Measurements from ENCODE around the gene KMT2E.

The KMT2E gene

DNA sequence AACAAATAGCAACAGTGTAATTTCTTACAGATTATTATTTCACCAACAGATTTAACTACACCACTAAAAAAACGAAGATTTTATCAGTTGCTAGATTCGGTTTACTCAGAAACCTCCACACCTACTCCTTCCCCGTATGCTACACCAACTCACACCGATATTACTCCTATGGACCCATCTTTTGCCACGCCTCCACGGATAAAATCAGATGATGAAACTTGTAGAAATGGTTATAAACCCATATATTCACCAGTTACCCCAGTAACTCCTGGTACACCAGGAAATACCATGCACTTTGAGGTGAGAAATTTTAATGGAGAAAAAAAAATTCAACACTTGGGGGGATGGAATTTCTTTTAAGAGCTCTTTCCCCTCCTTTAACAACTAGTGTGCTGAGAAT, 92.5 kb downstream of the KMT2E start:
- DNase-seq (ENCODE audit: low read depth, low spot score) = no peak
- H3K4me3 ChIP-seq (ENCODE audit: low read length) = no peak overlapping the region

DNA sequence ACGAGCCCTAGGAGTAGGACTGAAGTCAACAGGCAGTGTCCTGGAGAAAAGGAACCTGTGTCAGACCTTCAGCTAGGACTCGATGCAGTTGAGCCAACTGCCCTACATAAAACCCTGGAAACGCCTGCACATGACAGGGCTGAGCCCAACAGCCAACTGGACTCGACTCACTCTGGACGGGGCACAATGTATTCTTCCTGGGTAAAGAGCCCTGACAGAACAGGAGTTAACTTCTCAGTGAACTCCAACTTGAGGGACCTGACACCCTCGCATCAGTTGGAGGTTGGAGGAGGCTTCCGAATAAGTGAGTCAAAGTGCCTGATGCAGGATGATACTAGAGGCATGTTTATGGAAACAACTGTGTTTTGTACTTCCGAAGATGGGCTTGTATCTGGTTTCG, 93.5 kb downstream of the KMT2E start:
- no peak overlapping the region for H3K4me3 ChIP-seq (ENCODE audit: low read length)
- DNase-seq (ENCODE audit: low read depth, low spot score) = no peak

DNA sequence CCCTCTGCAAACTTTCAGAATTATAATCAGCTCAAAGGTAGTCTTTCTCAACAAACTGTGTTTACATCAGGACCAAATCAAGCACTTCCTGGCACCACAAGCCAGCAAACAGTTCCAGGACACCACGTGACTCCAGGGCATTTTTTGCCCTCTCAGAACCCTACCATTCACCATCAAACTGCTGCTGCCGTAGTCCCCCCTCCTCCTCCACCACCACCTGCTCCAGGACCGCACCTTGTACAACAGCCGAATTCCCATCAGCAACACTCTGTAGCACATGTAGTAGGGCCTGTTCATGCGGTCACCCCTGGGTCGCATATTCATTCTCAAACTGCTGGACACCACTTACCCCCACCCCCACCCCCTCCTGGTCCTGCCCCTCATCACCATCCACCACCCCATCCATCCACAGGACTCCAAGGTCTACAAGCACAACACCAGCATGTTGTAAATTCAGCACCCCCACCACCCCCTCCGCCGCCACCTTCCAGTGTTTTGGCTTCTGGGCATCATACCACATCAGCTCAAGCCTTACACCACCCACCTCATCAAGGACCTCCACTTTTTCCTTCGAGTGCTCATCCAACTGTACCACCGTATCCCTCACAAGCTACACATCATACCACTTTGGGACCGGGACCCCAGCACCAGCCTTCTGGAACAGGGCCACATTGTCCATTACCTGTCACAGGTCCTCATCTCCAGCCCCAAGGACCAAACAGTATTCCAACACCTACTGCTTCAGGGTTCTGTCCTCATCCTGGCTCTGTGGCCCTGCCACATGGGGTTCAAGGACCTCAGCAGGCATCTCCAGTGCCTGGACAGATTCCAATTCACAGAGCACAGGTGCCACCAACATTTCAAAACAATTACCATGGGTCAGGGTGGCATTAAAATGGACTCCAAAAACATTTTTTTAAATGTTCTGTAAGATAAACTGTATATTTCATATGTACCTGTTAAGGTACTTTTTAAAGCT, 98.7 kb downstream of the KMT2E start:
- no peak for DNase-seq (ENCODE audit: low read depth, low spot score)
- no peak overlapping the region for H3K4me3 ChIP-seq (ENCODE audit: low read length)

DNA sequence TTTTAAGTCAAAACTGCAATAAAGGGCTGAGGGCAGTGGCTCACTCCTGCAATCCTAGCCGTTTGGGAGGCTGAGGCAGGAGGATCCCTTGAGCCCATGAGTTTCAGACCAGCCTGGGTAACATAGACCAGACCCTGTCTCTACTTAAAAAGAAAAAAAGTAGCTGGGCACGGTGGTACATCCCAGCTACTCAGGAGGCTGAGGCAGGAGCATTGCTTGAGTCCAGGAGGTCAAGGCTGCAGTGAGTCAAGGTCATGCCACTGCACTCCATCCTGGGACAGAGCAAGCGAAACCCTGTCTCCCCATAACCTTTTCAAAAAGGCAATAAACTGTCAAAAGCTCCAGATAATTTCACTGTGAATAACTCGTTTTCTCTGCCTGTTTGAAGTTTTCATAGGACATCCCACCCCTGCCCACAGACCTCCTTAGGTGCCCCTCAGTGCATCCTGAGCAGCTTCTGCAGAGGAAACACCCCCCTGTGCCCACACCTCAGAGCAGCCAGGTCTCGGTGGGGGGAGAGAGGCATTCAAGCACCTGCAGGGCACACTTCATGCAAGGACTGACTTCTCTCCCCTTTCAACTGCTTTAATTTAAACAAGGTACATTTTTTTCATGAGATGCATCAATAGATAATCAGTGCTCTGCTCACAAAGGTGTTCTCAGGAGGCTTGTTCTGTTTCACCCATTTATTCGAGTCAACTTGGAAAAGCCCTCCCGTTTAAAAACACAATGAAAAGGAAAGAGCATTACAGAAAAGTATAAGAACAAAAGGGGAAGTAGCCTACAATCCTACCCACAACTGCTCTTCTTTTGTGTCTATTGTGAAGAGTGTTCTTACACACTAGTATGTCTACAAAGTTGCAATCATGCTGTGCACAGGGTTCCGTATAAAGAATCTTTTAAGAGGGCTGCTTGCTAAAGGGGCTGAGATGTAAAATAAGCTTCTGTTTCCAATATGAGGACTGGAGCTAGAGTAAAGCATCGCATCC, 104.9 kb downstream of the KMT2E start:
- peak; percentile 74 for DNase-seq (ENCODE audit: low read depth, low spot score)
- no peak overlapping the region for H3K4me3 ChIP-seq (ENCODE audit: low read length)

DNA sequence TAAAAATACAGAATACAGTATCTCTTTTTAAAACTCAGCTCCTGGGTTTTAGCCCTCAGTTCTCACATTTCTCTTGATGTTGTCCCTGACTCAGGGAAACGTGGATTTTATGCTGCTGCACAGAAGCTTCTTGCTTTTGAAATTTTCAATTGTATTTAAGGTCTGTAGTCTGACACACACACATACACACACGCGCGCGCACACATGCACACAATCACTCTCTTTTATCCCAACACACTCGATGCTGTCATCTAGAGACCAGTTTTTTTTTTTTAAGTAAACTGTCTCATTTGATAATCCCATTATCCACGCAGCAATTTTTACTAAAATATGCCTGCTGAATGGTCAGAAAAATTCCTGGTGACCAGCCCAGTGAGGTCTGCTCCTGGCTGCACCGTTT, 108.6 kb downstream of the KMT2E start:
- no peak for DNase-seq (ENCODE audit: low read depth, low spot score)

DNA sequence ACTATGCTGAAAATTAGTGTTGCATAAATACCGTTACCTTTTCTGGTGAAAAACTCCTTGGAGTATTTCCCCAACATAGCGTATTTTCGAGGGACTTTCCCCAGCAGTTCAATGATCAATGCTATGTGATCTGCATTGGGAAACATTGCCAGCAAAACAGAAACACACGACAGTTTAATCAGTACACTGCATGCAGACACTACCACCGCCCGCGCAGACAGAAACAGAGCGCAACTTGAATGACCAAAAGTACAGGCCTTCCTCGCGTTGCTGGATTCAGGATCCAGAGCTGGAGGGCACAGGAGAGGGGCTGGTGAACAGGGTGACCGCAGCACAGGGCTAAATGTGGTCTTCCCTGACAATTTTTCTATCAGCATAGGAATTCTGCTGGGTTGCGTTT, 111.7 kb downstream of the KMT2E start:
- H3K4me3 ChIP-seq (ENCODE audit: low read length) = no peak overlapping the region
- no peak for DNase-seq (ENCODE audit: low read depth, low spot score)

More for the DNA sequence above, 108.6 kb downstream of the KMT2E start:
- no peak overlapping the region for H3K4me3 ChIP-seq (ENCODE audit: low read length)

DNA sequence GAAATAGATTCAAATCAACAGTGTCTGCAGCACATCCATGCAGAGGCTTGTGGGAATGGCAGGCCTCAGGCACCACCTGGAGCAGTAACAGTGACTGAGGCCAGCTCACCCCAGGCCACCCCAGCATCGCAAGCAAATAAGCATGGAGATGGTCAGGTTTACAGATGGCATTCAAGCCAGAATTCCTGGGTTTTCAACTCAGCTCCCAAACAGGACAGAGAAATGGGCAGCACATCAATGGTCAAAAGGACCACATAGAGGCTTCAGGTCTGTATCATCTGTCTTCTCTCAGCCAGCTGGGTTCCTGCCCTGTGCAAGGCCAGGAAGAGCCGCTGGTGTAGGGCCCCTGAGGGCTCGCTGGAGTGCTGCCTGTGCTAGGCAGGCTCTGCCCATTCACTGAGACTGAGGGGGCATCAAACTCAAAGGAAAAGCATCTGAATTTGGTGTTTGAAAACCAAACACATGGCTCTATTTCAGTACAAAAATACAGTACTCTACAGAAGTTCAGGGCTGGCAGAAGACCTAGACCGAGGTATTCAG, 112.5 kb downstream of the KMT2E start:
- no peak for DNase-seq (ENCODE audit: low read depth, low spot score)
- no peak overlapping the region for H3K4me3 ChIP-seq (ENCODE audit: low read length)

DNA sequence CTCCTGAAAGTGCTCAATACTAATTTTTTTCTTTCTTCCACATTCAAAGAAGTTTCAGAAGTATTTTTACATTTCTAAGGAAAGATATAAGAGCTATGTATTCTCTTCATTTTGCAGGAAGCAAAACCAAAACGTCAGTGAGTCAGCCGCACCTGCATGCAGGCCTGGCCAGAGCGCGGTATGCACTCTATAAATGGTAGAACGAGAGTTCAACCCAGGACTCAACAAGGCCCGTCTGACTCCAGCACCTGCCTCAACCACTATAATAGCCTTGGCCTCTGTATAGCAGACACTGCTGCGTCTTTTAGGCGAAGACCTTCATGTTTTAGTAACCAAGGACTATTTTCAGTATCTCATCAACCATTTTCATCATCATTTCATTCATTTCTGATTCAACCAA, 113.2 kb downstream of the KMT2E start:
- peak; percentile 35 for DNase-seq (ENCODE audit: low read depth, low spot score)
- H3K4me3 ChIP-seq (ENCODE audit: low read length) = no peak overlapping the region

DNA sequence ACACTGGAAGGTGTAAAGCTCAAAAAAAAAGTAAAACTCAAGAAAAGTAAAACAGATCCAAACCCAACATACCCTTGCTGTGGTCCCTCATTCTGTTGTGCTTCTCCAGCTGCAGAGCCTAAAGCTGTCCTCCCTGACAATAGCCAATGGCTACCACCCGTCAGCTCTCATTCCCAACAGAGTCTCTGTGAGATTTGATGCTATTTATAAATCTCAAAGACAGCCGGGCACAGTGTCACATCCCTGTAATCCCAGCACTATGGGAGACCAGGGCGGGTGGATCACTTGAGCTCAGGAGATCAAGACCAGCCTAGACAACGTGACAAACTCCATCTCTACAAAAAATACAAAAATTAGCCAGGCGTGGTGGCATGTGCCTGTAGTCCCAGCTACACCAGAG, 116.0 kb downstream of the KMT2E start:
- H3K4me3 ChIP-seq (ENCODE audit: low read length) = no peak overlapping the region

DNA sequence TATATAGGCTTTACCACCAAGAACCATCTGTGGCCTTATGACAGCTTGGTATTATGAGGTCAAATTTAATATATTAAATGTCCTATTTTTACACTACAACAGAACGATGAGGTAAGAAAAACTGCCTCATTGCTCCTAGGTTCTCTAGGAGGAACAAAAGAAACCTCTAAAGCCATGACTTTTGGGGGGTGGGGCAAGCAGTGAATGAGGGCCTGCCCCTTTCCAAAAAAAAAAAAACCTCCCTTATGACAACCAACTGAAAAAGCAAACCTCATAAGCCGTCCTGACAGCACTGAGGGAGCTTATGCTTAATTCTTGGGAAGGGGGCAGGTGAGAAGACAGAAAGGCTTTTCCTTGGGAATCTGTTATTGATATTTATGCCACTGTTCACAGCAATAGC, 116.6 kb downstream of the KMT2E start:
- no peak overlapping the region for H3K4me3 ChIP-seq (ENCODE audit: low read length)
- DNase-seq (ENCODE audit: low read depth, low spot score) = no peak

More for the DNA sequence above, 116.0 kb downstream of the KMT2E start:
- DNase-seq (ENCODE audit: low read depth, low spot score) = no peak

DNA sequence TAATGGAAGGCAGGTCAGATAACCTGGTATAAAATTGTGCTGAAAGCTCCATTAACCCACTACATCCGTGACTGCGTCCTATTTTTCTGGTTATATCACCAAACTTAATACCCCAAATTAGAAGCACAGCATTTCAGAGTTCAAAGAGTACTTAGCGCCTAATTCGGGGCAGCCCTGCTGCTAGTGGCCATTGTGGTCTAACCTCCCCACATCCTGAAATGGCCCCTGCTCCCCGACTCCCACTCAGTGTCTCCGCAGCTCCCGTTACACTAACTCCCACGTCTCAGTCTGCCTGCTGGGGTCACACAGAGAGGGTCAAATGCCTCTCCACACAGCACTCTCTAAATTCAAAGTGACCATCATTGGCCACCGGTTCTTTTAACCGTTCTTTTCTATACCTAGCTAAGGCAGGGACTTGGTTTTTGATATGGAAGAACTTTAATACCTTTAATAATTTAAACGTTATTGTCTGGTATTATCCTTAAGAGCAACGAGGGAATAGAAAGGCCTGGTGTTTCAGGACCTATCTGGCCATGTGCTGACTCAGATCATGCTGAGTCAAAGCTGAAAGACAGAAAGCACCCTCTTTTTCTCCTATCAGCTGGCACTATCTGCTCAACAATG, 117.1 kb downstream of the KMT2E start:
- no peak for DNase-seq (ENCODE audit: low read depth, low spot score)
- no peak overlapping the region for H3K4me3 ChIP-seq (ENCODE audit: low read length)

DNA sequence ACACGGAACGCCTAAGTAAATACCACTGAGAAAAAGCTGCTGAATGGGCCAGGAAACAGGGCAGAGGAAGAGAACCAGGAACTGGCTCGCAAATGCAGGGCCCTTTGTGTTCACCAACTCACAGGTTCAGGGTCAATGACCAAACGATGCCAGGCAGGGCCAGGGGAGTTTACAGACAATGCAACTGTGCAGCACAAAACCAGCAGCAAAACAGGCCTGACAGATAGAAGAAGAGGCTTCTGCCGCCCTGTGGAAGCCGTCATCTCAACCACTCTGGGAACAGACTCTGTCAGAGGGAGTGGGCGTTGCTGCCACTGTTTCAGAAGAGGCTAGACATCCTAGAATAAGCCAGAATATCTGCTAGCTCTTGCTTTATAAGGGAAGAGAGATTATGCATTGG, 117.9 kb downstream of the KMT2E start:
- no peak for DNase-seq (ENCODE audit: low read depth, low spot score)
- H3K4me3 ChIP-seq (ENCODE audit: low read length) = no peak overlapping the region

DNA sequence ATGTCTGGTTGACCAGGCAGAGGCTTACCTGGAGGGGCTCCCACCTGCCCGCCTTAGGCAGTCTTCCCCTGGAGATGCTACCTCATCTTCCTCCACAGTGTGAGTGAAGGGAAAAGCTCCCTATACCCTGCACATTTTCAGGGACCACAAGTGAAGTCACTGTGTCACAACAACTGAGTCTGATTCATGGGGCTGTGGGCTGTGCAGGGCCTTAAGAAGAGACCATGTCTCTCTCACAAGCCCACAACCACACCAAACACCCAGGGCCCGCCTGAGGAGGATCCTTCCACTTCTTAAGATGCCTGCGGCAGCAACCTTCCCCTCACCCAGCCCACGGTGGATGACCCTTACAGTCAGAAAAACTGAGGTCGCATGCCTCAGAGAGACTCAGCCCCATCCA, 118.3 kb downstream of the KMT2E start:
- DNase-seq (ENCODE audit: low read depth, low spot score) = no peak
- H3K4me3 ChIP-seq (ENCODE audit: low read length) = no peak overlapping the region

DNA sequence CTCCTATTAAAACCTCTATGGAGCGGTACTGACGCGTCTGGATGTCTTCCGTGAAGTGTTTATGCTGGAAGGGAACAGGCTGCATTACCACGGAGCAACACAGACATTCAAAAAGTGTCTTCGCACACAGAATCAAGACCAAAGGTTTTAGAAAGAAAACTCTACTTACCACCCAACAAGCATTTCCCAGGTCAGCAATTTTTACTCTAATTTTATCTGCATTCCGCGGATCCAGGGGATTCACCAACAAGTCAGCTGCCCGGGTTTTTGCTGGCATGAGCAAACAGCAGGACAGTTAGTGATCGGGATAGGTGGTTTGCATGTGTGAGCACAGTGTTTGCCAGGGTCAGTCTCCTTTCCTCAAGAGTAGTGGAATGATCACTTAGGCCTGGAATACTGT, 118.8 kb downstream of the KMT2E start:
- H3K4me3 ChIP-seq (ENCODE audit: low read length) = no peak overlapping the region

DNA sequence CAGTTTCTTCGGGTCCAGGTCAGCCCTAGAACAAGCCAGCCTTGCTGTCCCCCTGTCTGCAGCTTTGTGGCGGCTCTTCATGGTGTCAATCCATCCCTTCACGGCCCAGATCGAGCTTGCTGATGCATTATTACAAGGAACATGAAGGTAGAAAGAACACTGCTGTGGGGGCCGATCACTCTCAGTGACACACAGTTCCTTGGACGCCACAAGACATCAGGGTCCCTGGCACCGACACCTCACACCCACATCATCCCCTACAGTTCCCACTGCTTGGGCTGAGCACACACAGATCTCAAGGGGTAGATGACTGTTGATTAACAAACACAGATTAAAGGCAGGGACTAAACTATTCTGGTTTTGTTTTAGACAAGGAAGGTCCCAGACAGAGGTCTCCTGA, 119.4 kb downstream of the KMT2E start:
- H3K4me3 ChIP-seq (ENCODE audit: low read length) = no peak overlapping the region
- DNase-seq (ENCODE audit: low read depth, low spot score) = no peak

More for the DNA sequence above, 118.8 kb downstream of the KMT2E start:
- DNase-seq (ENCODE audit: low read depth, low spot score) = no peak

DNA sequence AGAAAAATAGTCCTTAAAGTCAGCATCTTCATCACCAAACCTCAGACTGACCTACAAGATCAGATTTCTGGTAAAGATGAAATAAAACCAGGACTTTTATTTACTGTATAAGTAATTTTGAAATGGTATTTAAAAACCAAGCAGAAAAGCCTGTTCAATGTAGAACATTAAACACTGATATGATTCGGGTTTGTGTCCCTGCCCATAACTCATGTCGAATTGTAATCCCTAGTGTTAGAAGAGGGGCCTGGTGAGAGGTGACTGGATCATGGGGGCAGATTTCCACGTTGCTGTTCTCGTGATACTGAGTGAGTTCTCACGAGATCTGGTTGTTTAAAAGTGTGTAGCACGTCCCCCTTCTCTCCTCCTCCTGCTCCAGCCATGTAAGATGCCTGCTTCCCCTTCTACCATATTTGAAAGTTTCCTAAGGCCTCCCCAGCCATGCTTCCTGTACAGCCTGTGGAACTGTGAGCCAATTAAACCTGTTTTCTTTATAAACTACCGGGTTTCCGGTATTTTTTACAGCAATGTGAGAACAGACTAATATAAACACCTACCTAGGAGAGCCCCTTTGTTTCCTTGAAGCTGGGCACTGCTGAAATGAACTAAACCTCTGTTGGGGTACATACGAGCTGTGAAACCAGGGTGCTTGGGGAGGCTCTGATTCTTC, 120.1 kb downstream of the KMT2E start:
- no peak overlapping the region for H3K4me3 ChIP-seq (ENCODE audit: low read length)
- DNase-seq (ENCODE audit: low read depth, low spot score) = no peak

DNA sequence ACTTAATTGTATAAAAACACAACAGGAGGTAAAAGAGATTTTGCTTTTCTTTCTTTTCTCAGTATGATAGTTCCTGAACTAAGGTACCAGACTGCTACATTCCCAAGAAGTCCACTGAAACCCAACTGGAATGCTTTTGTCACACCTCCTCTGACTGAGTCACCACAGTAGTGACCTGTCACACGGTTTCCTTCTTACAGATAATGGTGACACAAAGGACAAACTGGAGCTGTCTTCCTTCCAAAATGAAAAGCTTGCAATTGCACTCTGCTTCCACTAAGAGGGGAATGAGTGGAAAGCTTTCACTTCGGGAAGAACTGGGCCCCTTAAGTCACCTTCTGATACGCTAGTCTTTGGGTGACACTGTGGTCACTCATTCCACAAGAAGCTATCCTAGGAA, 122.2 kb downstream of the KMT2E start:
- DNase-seq (ENCODE audit: low read depth, low spot score) = no peak
- H3K4me3 ChIP-seq (ENCODE audit: low read length) = no peak overlapping the region

DNA sequence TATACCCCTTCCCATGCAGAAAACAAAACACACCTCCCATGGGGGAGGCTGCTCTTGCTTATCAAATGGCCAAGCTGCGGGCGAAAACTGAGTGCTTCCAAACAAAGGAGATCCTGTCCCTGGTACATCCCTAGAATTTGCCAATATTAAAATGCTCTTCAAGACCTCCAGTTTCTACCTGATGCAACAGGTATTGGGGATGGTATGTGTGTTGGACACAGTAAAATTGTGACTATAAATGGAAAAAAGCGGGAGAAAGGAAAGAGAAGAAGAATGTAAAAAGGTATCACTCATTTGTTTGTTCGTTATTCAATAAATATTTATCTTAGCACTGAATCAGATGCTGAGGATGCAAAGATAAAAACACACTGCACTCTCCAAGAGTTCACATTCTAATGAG, 123.9 kb downstream of the KMT2E start:
- no peak overlapping the region for H3K4me3 ChIP-seq (ENCODE audit: low read length)
- DNase-seq (ENCODE audit: low read depth, low spot score) = no peak

DNA sequence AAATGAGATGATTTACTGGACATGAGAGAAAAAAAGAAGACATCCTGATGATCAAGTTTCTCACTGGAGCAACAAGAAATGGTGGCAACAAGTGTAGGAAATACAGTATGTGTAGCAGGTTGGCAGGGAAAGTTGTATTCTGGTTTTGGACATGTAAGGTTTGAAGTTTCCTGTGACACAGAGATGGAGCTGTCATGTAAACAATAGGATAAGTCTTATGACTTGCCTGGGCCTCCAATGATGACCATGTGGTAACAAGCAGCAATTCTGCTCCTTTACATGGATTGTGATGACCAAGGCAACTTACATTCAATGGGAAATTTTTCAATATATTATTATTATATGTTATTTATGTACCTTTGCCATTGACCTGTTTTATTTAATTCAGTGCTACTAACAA, 125.4 kb downstream of the KMT2E start:
- no peak for DNase-seq (ENCODE audit: low read depth, low spot score)
- no peak overlapping the region for H3K4me3 ChIP-seq (ENCODE audit: low read length)

Data from Jurkat, Clone E6-1 (cell line).